ENCODE measurements around the gene MRPS27.

The MRPS27 gene

GRCh38 chr5:72203251-72203845 lies 116.7 kb downstream of the MRPS27 start:
- no peak for TF ChIP-seq YY1 (IDR thresholded peaks at IDR 0.05; ENCODE audit: low read depth)
- TF ChIP-seq FOXM1 (IDR thresholded peaks at IDR 0.05; ENCODE audit: borderline replicate concordance, low read depth) = no peak
- TF ChIP-seq EGR1 (IDR thresholded peaks at IDR 0.05) = no peak
- no peak for TF ChIP-seq CEBPB (IDR thresholded peaks at IDR 0.05)
- no peak for TF ChIP-seq TAF1 (IDR thresholded peaks at IDR 0.05; ENCODE audit: low read depth)
- no peak for TF ChIP-seq MAX (IDR thresholded peaks at IDR 0.05)
- TF ChIP-seq CREB1 (IDR thresholded peaks at IDR 0.05; ENCODE audit: low read depth) = no peak

GRCh38 chr5:72202331-72202825 lies 117.7 kb downstream of the MRPS27 start:
- no peak for TF ChIP-seq MAX (IDR thresholded peaks at IDR 0.05)
- no peak for TF ChIP-seq RAD21 (IDR thresholded peaks at IDR 0.05; ENCODE audit: low read depth)
- no peak for TF ChIP-seq ZBTB7A (IDR thresholded peaks at IDR 0.05; ENCODE audit: low read depth)
- TF ChIP-seq YY1 (IDR thresholded peaks at IDR 0.05; ENCODE audit: low read depth) = no peak
- TF ChIP-seq USF1 (IDR thresholded peaks at IDR 0.05) = no peak
- no peak for TF ChIP-seq CEBPB (IDR thresholded peaks at IDR 0.05)
- TF ChIP-seq EP300 (IDR thresholded peaks at IDR 0.05; ENCODE audit: borderline replicate concordance) = no peak
- TF ChIP-seq NFIC (IDR thresholded peaks at IDR 0.05) = no peak
- TF ChIP-seq FOXM1 (IDR thresholded peaks at IDR 0.05; ENCODE audit: borderline replicate concordance, low read depth) = no peak
- TF ChIP-seq TEAD4 (IDR thresholded peaks at IDR 0.05) = no peak
- TF ChIP-seq TCF12 (IDR thresholded peaks at IDR 0.05; ENCODE audit: low read depth) = no peak
- no peak for TF ChIP-seq TAF1 (IDR thresholded peaks at IDR 0.05; ENCODE audit: low read depth)
- no peak for TF ChIP-seq EGR1 (IDR thresholded peaks at IDR 0.05)
- no peak for TF ChIP-seq REST (IDR thresholded peaks at IDR 0.05; ENCODE audit: low read depth)

- TF ChIP-seq REST (IDR thresholded peaks at IDR 0.05; ENCODE audit: low read depth) (no peak), CEBPB (IDR thresholded peaks at IDR 0.05) (no peak), EP300 (IDR thresholded peaks at IDR 0.05; ENCODE audit: borderline replicate concordance) (no peak), MAX (IDR thresholded peaks at IDR 0.05) (no peak), TCF12 (IDR thresholded peaks at IDR 0.05; ENCODE audit: low read depth) (no peak), ZBTB7A (IDR thresholded peaks at IDR 0.05; ENCODE audit: low read depth) (no peak), TEAD4 (IDR thresholded peaks at IDR 0.05) (no peak), EGR1 (IDR thresholded peaks at IDR 0.05) (no peak), TAF1 (IDR thresholded peaks at IDR 0.05; ENCODE audit: low read depth) (no peak), USF1 (IDR thresholded peaks at IDR 0.05) (no peak)
Measured at GRCh38 chr5:72199681-72200080, 120.4 kb downstream of the MRPS27 start.

GRCh38 chr5:72197393-72197792 lies 122.6 kb downstream of the MRPS27 start:
- TF ChIP-seq ZBTB7A (IDR thresholded peaks at IDR 0.05; ENCODE audit: low read depth) = no peak
- no peak for TF ChIP-seq TAF1 (IDR thresholded peaks at IDR 0.05; ENCODE audit: low read depth)
- TF ChIP-seq YY1 (IDR thresholded peaks at IDR 0.05; ENCODE audit: low read depth) = no peak
- TF ChIP-seq MAX (IDR thresholded peaks at IDR 0.05) = no peak
- TF ChIP-seq RAD21 (IDR thresholded peaks at IDR 0.05; ENCODE audit: low read depth) = no peak
- TF ChIP-seq USF1 (IDR thresholded peaks at IDR 0.05) = no peak
- TF ChIP-seq TCF12 (IDR thresholded peaks at IDR 0.05; ENCODE audit: low read depth) = no peak
- TF ChIP-seq REST (IDR thresholded peaks at IDR 0.05; ENCODE audit: low read depth) = no peak
- no peak for TF ChIP-seq CREB1 (IDR thresholded peaks at IDR 0.05; ENCODE audit: low read depth)
- no peak for TF ChIP-seq CEBPB (IDR thresholded peaks at IDR 0.05)
- TF ChIP-seq NFIC (IDR thresholded peaks at IDR 0.05) = no peak
- TF ChIP-seq FOXM1 (IDR thresholded peaks at IDR 0.05; ENCODE audit: borderline replicate concordance, low read depth) = no peak
- TF ChIP-seq EP300 (IDR thresholded peaks at IDR 0.05; ENCODE audit: borderline replicate concordance) = no peak
- TF ChIP-seq EGR1 (IDR thresholded peaks at IDR 0.05) = no peak
- no peak for TF ChIP-seq TEAD4 (IDR thresholded peaks at IDR 0.05)

Measured in Ishikawa (cell line).